NCI-H82 (cell line): ENCODE data around the gene SGSM1.

Experiments
- DNase-seq: peaks from one replicate; lab custom pipeline; 2025; lab: John Stamatoyannopoulos, UW

SGSM1 gene, protein sequence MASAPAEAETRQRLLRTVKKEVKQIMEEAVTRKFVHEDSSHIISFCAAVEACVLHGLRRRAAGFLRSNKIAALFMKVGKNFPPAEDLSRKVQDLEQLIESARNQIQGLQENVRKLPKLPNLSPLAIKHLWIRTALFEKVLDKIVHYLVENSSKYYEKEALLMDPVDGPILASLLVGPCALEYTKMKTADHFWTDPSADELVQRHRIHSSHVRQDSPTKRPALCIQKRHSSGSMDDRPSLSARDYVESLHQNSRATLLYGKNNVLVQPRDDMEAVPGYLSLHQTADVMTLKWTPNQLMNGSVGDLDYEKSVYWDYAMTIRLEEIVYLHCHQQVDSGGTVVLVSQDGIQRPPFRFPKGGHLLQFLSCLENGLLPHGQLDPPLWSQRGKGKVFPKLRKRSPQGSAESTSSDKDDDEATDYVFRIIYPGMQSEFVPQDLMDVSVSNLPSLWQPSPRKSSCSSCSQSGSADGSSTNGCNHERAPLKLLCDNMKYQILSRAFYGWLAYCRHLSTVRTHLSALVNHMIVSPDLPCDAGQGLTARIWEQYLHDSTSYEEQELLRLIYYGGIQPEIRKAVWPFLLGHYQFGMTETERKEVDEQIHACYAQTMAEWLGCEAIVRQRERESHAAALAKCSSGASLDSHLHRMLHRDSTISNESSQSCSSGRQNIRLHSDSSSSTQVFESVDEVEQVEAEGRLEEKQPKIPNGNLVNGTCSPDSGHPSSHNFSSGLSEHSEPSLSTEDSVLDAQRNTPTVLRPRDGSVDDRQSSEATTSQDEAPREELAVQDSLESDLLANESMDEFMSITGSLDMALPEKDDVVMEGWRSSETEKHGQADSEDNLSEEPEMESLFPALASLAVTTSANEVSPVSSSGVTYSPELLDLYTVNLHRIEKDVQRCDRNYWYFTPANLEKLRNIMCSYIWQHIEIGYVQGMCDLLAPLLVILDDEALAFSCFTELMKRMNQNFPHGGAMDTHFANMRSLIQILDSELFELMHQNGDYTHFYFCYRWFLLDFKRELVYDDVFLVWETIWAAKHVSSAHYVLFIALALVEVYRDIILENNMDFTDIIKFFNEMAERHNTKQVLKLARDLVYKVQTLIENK

DNA sequence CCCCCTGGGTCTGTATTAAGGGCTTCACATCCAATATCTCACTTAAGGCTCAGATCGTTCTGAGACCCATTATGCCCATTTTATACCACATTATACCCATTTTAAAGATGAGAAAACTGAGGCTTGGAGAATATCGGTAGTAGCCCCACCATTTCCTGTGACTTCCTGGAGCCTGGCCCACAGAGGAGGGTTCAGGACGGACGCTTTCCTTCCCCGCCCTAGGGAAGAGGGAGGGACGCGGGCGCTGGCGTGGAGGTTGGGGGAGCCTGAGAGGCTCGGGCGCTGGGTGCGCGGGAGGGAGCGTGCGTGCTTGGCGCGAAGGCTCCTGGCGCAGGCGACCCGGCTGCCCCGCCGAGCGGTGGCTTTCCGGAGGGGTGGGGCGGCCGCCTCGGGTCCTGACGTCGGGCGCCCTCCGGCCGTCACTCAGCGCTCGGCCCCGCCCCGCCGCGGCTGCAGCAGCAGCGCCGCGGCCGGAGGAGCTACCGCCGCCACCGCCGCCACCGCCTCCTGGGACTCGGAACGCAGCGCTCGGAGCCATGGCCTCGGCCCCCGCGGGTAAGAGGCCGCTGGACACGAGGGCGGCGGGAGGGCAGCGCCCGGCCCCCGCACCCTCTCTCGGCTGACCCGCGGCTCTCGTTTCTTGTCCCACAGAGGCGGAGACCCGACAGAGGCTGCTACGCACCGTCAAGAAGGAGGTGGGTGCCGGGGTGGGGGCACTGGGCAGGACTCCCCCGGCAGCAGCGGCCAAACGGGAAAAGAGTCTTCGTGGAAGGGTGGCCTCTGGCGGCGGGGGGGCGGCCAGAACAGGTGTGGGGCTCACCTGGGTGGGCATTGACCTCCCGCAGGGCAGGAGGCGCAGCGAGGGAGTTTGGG, at the start of gene SGSM1:
SGSM1 (plus strand) TSS at position 422 of the 873 bp plus-strand sequence; CDS start at position 537, 115 bp downstream.
- peak; percentile 79 for DNase-seq

DNA sequence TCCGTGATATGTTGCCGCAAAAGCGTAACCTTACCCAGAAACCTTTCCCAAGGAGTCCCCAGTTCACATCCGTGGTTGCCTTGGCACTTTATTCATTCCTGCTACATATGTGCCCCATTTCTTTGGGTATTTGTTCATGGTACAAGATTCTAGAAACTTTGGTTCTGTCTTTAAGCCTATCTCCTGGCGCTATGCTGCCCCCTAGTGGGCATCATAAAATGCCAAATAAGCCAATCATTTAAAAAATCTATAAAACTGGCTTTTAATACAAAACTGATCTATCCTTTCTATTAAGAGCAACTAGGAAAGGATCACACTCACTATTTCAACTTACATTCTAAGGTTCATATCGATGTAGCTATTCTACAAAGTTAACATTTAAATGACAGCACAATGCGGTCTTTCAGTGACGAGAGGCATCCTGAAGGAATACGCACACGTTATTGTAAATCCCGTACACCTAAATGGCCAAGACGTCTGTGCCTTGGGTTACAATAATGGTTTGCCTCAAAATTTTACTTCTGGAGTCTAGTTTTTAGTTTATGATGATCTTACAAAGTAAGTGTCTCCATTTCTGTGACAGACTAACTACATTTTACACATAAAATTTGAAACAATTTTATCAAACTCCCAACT, 47.7 kb upstream of the SGSM1 start:
- DNase-seq = peak; percentile 66

DNA sequence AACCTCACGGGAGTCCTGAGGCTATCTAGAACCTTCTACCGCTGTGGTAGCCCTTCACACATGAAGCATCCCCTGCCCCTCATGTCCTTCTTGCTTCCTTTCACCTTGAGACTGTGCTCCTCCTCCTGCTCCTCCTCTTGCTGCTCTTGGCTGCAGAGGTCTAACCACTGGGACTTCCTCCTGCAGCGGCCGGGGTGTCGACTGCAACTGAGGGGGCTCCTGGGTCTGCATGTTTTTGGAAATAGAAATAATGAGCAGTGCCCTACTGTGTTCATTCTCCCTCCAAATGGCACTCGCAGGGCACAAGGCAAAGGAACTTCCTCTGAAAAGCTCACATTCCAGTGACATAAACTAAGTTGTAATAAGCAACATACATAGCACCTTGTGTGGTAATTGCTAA, 46.2 kb upstream of the SGSM1 start:
- no peak for DNase-seq

DNA sequence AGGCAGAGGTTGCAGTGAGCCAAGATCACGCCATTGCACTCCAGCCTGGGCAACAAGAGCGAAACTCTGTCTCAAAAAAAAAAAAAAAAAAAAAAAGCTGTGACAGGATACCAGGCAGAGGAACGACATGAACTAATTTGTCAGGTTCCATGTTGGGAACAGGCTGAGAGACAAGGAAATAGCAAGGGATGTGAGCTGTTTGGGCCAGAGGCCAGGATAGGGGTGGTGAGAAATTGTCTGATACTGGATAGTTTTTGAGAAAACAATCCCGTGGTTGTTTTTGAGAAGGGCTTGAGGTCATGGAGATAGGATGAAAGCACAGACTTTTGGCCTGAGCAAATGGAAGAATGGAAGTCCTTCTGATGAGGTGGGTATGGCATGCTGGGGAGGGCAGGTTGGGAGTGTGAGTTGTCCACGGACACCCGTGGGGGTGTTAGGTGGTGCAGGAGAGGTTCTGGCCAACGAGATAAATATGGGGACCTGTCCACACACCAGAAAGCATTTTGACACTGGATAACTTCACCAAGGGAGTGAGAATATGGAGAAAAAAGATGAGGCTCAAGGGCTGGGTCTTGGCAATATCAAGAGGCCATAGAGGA, 45.2 kb upstream of the SGSM1 start:
- DNase-seq = no peak

DNA sequence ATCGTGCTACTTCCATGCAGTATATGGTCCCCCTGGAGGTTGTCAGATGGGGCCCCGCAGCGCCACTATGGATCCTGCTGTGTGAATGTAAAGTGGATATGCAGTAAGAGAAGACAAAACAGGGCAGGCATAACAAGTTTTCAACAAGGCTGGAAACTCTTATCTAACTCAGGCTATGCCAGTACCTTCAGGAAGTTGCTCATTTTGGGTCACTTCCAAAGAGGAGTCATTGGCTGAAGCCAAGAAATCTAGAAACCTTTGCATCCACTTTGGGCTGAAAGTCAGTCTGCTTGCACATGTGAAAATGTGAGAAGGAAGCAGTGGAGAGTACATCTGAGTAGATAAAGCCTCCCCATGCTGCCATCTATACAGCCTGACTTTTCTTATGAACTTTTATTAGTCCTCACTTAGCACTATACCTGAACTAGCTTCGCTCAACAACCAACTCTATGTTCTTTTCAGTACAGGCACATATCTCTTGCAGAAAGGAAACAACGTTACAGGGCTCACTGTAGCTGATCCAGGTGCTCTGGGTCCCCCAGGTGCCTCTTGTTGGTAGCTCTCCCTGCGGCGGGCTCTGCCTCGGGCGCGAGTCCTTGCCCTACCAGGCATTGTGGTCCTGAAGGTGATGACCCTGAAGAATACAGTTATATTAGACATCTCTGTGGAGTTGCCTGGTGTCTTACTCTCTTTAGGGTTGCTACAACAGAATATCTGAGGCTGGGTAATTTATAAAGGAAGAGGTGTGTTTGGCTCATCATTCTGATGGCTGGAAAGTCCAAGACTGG, 43.9 kb upstream of the SGSM1 start:
- DNase-seq = no peak

DNA sequence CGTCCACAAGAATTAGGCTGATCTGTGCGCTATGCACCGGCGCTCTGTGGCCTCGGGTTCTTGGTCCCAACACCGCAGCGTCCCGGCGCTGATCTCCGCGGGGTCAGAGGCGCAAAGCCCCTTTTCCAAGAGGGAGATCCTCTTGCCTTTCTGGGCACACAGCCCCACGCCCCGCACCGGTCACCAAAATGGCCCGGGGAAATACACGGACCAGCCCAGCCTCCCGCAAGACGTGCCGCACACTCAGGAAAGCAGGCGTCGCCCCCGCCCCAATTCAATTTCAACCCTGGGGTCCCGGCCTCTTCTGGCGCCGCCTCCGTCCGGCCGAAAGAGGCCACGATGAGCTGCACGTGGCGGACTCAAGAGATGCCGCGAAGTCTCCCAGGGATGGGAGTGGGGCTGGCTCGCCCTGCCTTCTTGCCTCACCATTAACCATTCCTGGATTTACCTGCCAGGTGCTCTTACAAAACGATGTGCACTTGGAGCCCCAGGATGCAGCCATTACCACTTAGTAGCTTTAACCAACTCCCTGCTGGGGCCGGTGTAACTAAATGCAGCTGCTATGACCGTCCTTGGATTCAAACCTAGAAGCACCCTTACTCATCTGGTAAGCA, 42.0 kb upstream of the SGSM1 start:
- DNase-seq = no peak

DNA sequence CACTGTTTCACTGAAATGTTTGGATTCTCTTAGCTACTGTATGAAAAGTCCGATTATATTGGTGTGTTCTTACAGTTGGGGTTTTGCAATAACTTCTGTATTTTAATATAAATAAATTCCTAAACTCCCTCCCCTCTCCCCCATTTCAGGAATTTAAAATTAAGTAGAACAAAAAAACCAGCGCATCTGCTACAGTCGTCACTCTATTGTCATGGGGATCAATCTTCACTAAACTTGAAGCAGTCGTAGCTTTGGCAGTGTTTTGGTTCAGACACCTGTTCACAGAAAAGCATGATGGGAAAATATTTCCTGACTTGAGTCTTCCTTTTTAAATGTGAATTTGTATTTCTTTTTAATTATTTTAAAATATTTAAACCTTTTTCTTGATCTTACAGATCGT, 40.8 kb upstream of the SGSM1 start:
- DNase-seq = no peak

DNA sequence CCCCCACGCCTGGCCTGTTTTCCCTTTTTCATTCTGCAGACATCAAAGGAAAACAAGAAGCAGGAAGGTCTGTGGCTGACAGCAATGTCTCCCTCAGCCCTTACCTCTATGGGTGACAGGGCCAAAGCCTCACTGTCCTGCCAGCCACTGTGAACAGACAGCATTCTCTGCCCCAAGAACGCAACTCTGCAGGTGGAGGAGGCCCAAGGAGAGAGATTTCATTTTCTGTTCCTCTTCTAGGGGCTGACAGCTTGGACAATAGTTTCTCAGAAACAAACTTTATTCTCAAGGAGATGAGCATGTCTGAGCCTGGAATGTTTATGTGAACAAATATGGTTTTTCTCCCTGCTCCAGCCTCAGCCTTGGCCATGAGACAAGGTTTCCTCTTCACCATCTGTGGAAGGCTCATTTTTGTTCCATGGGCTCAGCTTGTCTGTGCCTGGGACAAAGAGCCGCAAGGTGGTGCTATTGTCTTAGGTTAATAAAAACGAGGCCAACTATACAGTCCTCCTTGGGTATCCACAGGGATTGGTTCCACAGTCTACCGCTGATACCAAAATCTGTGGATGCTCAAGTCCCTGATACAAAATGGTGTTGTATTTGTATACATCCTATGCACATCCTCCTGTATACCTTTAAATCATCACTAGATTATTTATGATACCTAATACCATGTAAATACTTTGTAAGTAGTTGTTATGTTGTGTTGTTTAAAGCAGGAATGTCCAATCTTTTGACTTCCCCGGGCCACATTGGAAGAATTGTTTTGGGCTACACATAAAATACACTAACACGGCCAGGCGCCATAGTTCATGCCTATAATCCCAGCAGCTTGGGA, 37.3 kb upstream of the SGSM1 start:
- peak; percentile 80 for DNase-seq

DNA sequence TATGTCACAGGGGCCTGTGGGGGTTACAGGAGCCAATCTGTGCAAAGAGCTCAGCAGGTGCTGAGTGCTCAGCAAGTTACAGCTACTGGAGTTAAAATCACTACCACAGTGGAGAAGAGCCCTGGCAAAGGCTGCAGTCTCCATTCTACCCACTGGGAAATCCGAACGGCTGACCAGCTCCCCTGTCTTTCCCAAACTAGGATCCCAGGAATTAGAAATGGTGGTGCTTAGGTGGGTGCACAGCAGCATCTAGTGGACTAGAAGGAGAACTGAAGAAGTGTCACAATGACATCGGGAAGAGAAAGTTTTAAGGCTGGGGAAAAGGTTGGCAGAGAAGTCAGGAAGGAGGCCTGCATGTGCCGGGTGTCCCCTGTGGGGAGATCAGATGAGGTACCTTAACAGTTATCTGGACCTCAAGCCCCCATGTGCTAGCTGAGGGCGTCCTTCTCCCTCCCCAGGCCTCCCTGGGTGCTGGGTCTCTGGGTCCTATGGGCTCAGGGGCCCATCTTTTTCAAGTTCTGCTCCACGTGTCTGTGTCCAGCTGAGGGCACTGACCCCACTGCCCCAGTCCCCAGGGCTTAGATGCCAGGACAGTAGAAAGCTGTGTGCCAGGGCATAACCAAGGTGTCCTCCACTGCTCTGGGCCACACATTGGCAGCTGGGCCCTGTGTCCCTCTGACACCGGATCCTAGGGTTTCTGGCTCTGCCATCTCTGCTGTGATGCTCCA, 33.4 kb upstream of the SGSM1 start:
- DNase-seq = peak; percentile 54

DNA sequence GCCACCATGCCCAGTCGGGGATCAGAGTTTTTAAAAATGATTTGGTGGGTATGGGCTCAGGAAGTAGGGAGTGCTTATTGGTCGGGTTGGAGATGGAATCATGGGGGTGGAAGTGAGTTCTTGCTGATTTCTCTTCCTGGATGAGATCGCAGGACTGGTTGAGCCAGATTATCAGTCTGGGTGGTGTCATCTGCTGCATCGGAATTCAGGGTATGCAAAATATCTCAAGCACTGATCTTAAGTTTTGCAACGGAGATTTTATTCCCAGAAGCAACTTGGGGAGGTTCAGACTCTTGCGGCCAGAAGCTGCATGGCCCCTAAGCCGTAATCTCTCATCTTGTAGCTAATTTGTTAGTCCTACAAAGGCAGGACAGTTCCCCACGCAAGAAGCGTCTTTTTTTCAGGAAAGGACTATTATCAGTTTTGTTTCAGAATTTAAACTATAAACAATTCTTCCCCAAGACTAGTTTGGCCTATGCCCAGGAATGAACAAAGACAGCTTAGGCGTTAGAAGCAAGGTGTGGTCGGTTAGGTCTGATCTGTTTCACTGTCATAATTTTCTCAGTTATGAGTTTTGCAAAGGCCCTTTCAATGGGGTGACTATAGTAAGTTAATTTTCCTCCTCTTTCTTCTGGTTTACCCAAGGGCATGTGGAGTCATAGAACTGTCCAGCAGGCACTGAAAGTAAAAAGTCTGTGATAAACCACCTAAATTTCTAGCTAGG, 30.1 kb upstream of the SGSM1 start:
- DNase-seq = no peak

DNA sequence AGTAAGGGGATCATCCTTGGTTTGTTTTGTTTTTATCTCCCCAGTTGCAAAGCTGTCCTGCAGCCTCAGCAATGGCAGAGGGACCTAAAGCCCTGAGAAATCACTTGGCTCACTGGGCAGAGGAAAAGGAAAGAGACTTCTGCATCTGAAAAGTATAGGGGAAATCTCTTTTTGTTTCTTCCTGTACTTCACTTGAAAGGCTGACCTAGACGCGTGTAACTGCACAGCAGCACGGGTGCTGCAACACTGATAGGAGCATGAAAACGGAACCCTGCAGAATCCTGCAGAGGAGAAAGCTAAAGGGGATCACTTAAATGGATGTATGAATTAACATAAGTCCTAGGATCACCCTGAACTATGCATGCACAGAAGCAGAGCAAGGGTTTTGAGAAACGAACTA, 29.5 kb upstream of the SGSM1 start:
- DNase-seq = no peak

DNA sequence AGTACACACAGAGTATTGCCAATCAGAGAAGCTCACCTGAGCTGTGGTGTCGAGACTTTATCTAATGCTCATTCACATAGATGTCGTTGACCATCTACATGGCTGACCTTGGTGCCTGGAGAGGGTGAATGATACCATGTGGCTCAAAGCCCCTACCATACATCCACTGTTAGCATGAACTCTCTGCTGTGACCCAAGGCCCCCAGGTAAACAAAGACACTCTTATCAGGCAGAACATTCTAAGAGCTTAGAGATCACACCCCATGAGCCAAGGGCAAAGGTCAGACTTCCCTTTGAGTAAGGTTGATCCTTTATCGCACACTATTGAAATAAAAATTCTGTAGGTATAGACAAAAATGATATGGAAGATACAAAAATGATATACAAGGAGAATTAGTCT, 16.5 kb upstream of the SGSM1 start:
- DNase-seq = no peak

DNA sequence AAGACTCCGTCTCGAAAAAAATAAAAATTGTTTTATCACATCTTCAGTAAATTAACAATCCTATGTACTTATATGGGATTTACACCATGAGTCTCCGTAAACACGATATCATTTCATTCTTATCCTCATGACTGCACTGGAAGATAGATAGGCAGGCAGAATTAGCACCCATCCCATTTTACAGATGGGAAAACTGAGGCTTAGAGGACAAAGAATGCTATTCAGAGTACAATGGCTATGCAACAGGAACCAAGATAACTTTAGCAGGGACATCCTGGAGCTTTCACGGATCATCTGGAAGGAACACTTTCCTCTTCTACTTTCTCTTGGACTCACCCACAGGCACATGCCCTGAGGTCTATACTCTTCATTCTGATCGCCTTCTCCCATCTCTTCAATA, 14.6 kb upstream of the SGSM1 start:
- DNase-seq = no peak

DNA sequence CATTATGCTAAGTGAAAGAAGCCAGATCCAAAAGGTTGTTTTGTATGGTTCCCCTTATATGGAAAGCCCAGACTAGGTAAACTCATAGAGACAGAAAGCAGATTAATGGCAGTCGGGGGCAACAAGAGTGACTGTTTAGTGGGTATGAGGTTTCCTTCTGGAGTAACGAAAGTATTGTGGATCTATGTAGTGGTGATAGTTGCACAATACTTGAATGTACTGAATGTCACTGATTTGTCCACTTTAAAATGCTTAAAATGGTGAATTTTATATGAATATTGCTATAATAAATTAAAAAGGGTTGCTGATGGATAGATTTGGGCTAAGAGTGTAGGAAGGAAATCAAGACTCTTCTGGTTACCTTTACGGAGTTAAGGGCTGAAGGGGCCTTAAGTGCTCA, 10.0 kb upstream of the SGSM1 start:
- DNase-seq = no peak

DNA sequence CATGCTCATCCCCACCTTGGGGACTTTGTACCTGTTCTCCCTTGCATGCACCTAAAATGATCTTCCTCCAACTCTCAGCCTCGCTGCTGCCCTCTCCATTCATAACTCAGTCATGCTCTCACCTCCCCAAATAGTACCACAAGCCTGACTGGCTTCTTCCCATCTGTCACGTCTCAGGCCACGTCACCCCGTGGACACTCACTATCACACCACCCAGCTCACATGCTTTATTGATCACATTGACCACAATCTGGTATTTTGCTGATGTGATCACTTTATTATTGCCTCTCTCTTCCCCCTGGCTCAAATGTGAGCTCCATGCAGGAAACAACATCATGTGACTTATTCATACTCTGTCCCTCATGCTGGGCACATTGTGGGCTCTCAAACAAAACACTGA, 9.2 kb upstream of the SGSM1 start:
- DNase-seq = no peak

DNA sequence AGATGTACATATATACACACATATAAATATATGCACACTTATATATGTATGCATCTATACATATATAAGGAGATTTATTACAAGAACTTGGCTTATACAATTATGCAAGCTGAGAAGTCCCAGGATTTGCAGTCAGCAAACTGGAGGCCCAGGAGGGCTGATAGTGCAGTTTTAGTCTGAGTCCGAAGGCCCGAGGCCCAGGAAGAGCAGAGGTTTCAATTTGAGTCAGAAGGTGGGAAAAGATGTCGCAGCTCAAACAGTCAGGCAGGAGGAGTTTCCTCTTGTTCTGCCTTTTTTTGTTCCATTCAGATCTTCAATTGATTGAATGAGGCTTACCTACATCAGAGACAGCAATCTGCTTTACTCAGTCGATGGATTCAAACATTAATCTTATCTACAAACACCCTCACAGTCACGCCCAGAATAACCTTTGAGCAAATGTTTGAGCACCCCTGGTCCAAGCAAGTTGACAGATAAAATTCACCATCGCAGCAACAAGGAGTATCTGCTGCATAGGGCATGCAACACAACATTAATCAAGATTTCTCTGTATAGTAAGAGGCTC, 4.0 kb upstream of the SGSM1 start:
- no peak for DNase-seq

DNA sequence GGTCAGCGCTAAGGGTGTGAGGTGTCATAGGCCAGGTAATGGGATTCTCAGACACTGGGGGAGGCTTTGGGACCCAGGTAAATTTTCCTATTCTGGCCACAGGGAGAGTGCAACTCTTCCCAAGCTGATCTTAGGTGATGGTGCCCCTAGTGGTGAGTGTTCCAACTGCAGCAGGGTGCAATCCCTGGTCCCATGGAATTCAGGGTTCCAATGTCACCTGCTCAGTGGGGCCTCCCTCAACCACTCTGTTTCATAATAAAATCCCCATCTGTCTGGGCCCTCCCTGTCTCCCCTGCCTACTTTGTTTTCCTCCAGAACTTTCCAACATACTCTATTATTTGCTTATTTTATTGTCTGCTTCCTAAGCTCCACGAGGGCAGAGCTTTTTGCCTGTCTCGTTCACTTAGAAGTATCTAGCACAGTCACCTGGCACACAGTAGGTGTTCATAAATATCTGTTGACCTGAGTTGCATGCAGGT, 2.9 kb upstream of the SGSM1 start:
- peak; percentile 67 for DNase-seq
